ENCODE results near the gene SNX22. TPM values are rescaled to one million over a fixed set of nuclear protein-coding genes. Genes with fewer than 3 reads are reported as not detected.

SNX22 gene
- total RNA-seq, 4 donors from 2014 or later = 0.19 TPM; not detected in 3

DNA sequence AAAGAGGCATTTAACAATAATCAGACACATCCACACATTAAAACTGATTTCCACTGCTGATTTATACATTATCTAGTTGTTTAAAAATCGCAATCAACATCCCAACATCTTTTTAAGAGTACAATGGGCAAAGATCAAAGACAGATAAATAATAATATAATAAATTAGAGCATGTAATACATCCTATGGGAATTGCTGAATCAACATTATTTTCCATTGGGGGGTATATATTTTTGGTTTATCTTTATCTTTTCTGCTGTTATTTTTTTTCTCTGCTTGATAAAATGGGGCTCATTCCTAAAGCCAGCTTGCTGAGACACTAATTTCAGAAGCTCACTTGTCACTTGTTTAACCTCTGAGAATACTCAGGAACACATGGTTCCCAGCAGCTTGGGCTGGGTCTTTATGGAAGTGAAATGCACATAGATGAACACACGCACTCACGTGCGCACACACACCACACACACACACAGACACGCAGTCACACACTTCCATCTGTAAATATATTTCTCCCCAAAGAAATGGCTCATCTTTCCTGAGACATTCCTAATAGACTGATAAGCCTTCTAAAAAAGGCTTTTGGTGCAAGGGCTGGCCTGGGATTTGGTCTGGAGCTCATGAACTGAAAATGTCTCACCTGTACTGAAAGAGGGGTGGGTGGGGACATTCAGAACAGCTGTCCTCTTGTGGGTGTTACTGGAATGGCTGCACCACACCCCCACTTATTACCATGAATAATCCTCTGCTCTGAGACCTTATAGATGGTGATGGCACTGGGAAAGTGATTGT lies 14.8 kb downstream of the SNX22 start:
- intact Hi-C loops (cut with DNase I) = loop anchor here (10.0 kb wide), 1 partner anchor 219 kb away; the partner anchor contains the start of genes PCLAF and TRIP4

DNA sequence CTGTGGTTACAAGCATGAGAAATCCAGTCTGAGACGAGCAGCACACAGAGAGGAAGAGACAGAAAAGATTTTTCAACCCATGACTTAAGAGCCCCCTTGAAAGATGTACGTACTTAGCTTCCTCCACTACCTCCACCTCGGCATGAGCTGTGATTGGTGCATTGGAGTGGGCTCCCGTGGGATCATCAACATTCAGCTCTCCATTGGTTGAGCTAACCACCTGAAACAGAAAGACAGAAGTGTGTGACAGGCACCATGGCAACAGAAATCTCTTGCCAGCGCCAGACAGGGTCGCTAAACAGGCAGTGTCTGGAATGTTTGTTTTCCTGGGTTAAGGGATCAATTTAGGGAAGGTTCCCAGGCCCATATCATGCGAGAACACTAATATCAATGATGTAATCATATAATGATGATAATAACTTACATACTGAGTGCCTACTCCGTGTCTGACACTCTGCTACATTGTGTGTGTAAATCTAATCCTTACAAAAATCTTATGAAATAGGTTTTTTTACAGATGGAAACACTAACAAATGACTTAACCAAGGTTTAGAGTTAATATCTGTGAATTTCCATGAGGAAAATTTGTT lies 28.8 kb downstream of the SNX22 start:
- no peak overlapping the region for H3K4me3 ChIP-seq
- WGBS, 2 donors = 66 to 76% methylated on average over 8 of the region's 8 CpGs
- peaks cover 0 to 96% (median 11%) of the 10 kb centered on the region in 3 donors for H3K36me3 ChIP-seq
- H3K4me1 ChIP-seq = no peaks in the 10 kb centered on the region
- no peak overlapping the region for H3K27ac ChIP-seq
- no peaks in the 10 kb centered on the region for H3K27me3 ChIP-seq
- H3K9me3 ChIP-seq = no peaks in the 10 kb centered on the region
- intact Hi-C loops (cut with DNase I) = no loop called here
- DNase-seq = no peak
- TF ChIP-seq POLR2A (IDR thresholded peaks at IDR 0.05) = no peak

More for the DNA sequence above, 14.8 kb downstream of the SNX22 start:
- H3K4me3 ChIP-seq = no peak overlapping the region
- no peak overlapping the region for H3K27ac ChIP-seq
- no peaks in the 10 kb centered on the region for H3K9me3 ChIP-seq
- WGBS, 2 donors = 88 to 95% methylated on average over 5 of the region's 5 CpGs
- no peak for DNase-seq
- TF ChIP-seq, protein P1, sequence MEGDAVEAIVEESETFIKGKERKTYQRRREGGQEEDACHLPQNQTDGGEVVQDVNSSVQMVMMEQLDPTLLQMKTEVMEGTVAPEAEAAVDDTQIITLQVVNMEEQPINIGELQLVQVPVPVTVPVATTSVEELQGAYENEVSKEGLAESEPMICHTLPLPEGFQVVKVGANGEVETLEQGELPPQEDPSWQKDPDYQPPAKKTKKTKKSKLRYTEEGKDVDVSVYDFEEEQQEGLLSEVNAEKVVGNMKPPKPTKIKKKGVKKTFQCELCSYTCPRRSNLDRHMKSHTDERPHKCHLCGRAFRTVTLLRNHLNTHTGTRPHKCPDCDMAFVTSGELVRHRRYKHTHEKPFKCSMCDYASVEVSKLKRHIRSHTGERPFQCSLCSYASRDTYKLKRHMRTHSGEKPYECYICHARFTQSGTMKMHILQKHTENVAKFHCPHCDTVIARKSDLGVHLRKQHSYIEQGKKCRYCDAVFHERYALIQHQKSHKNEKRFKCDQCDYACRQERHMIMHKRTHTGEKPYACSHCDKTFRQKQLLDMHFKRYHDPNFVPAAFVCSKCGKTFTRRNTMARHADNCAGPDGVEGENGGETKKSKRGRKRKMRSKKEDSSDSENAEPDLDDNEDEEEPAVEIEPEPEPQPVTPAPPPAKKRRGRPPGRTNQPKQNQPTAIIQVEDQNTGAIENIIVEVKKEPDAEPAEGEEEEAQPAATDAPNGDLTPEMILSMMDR (IDR thresholded peaks at IDR 0.05) = no peak
- no peak for TF ChIP-seq POLR2A (IDR thresholded peaks at IDR 0.05)
- peaks cover 11 to 23% (median 18%) of the 10 kb centered on the region in 3 donors for H3K4me1 ChIP-seq
- no peaks in the 10 kb centered on the region for H3K27me3 ChIP-seq
- peaks cover 0 to 23% (median 4%) of the 10 kb centered on the region in 3 donors for H3K36me3 ChIP-seq

DNA sequence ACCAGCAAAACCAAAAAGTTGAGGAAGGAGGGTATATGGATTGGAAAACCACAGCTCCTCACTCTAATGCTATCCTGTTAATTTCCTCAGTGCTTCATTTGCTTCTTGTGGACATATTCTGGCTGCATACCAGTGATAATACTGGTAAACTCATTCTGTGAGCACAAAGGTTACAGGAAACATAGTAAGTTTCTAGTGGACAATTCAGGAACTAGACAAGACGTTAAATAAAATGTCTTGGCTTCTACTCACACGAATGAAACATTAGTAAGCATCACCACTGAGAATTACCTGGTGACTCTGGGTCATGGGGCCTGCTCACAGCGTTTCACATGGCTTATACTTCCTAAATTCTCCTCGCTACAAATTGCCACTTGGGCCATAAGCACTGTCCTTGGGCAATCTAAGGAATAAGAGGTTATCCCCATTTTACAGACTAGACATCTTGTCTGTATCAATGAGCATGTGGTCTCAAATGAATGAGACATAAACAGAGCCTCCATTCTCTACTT lies 31.4 kb downstream of the SNX22 start:
- Histone ChIP-seq H3K36me3 (peaks cover 0 to 91% (median 11%) of the 10 kb centered on the region in 3 donors), H3K27me3 (no peaks in the 10 kb centered on the region), H3K9me3 (no peaks in the 10 kb centered on the region), H3K4me1 (peaks cover 0 to 9% (median 2%) of the 10 kb centered on the region in 3 donors), H3K4me3 (no peak overlapping the region), H3K27ac (no peak overlapping the region)
- 87 to 88% methylated on average over 4 of the region's 4 CpGs for WGBS, 2 donors
- no peak for DNase-seq
- TF ChIP-seq POLR2A (IDR thresholded peaks at IDR 0.05) = no peak
- TF ChIP-seq, protein P1 (IDR thresholded peaks at IDR 0.05) = no peak
- intact Hi-C loops (cut with DNase I) = no loop called here

DNA sequence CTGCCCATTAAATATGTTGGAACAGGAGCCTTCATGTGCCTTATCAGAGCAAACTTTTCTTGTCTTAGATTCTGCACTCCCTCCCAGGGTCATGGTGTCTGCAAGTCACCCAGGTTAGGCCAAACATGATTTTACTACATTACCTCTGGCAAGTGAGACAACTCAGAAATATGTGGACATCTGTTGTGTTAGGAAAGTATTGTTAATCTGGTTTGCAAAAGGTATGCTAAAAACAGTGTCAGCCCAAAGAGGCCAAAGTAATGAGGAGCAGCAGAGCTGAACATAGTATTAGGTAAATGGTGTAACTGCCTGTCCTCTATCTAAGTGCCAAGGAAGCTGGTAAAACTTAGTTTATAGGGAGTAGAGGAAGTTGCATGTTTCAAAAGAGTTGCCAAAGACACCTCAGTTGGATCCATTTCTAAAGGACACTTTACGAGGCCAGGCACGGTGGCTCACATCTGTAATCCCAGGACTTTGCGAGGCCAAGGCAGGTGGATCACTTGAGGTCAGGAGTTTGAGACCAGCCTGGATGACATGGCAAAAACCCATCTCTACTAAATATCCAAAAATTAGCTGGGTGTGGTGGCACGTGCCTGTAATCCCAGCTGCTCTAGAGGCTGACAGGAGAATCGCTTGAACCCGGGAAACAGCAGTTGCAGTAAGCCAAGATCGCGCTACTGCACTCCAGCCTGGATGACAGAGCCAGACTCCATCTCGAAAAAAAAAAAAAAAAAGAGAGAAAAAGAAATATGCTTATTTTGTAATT lies 33.8 kb downstream of the SNX22 start:
- no peak for DNase-seq
- WGBS, 2 donors = 87 to 89% methylated on average over 7 to 9 of the region's 9 CpGs
- Histone ChIP-seq H3K36me3 (peaks cover 0 to 80% (median 5%) of the 10 kb centered on the region in 3 donors), H3K27ac (no peak overlapping the region), H3K4me1 (peaks cover 0 to 18% (median 6%) of the 10 kb centered on the region in 3 donors), H3K4me3 (no peak overlapping the region), H3K27me3 (no peaks in the 10 kb centered on the region), H3K9me3 (no peaks in the 10 kb centered on the region)
- TF ChIP-seq, protein P1 (IDR thresholded peaks at IDR 0.05) = no peak
- TF ChIP-seq POLR2A (IDR thresholded peaks at IDR 0.05) = no peak
- intact Hi-C loops (cut with DNase I) = no loop called here

DNA sequence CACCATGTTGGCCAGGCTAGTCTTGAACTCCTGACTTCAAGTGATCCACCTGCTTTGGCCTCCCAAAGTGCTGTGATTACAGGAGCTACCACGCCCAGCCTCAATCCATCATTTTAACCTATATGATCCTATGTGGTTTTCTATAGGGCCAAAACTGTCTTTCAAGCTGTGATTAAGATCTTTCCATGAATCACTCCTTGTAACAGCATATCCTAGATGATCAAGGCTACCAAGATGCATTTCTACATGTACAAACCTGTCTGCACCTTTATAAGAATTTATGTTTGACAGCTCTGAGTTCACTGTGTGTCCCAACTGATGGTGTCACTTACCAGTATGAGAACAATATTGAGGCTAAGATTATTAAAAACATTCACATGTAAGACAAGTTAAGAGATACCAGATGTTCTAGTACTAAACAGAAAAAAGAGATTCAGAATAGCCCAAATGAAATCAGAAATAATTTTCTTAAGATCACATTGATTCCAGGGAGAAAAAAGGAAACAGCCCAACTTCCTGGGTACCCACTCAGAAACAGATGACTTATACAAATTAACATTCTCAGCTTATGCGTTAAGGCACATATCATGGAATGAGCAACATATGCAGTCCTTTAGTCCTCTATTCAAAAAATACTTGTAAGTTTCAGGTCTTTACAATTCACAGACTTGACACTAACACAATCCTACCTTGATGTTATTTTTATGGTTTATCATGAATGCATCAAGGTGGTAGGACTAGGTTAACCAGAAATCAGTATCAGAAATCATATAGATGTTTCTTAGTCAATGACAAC lies 36.1 kb downstream of the SNX22 start:
- WGBS, 2 donors = 35 to 56% methylated on average over 2 of the region's 2 CpGs
- no peak for TF ChIP-seq POLR2A (IDR thresholded peaks at IDR 0.05)
- TF ChIP-seq, protein P1 (IDR thresholded peaks at IDR 0.05) = no peak
- no peak for DNase-seq
- Histone ChIP-seq H3K4me3 (no peak overlapping the region), H3K9me3 (no peaks in the 10 kb centered on the region), H3K4me1 (peaks cover 0 to 24% (median 6%) of the 10 kb centered on the region in 3 donors), H3K27me3 (no peaks in the 10 kb centered on the region), H3K27ac (peak overlapping the region; percentile 17 to 63 (median 47)), H3K36me3 (peaks cover 0 to 66% (median 5%) of the 10 kb centered on the region in 3 donors)
- intact Hi-C loops (cut with DNase I) = no loop called here

Data from esophagus squamous epithelium (tissue), 5 donors.